ENCODE measurements around the gene IL17RC.

GRCh38 chr3:9951962-9952805 lies 35.3 kb downstream of the IL17RC start, which contains the start of gene PRRT3:
- TF ChIP-seq, protein P1, sequence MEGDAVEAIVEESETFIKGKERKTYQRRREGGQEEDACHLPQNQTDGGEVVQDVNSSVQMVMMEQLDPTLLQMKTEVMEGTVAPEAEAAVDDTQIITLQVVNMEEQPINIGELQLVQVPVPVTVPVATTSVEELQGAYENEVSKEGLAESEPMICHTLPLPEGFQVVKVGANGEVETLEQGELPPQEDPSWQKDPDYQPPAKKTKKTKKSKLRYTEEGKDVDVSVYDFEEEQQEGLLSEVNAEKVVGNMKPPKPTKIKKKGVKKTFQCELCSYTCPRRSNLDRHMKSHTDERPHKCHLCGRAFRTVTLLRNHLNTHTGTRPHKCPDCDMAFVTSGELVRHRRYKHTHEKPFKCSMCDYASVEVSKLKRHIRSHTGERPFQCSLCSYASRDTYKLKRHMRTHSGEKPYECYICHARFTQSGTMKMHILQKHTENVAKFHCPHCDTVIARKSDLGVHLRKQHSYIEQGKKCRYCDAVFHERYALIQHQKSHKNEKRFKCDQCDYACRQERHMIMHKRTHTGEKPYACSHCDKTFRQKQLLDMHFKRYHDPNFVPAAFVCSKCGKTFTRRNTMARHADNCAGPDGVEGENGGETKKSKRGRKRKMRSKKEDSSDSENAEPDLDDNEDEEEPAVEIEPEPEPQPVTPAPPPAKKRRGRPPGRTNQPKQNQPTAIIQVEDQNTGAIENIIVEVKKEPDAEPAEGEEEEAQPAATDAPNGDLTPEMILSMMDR (IDR thresholded peaks at IDR 0.05; ENCODE audit: borderline replicate concordance, extremely low read depth, low read length, poor library complexity, severe bottlenecking): no peak
- TF ChIP-seq EZH2 (IDR thresholded peaks at IDR 0.05; ENCODE audit: borderline replicate concordance, low read depth, low read length, severe bottlenecking): no peak
